Neural crest cell (in vitro differentiated cells): ENCODE data around the gene ZFP57. TPM values are rescaled to one million over a fixed set of nuclear protein-coding genes. Genes with fewer than 3 reads are reported as not detected.

Source experiments
- DNase-seq: peaks from one replicate; pipeline ENCODE4 v3.0.0; 2021; ENCODE audit warnings: low read depth, mixed read lengths, low spot score
- H3K27ac Mint-ChIP-seq: one replicate; pipeline ENCODE4 v1.8.0; 2021; ENCODE audit warnings: mild to moderate bottlenecking, mixed read lengths; ENCODE audit not compliant: unreplicated experiment
- H3K27me3 Mint-ChIP-seq: 2 replicates; pipeline ENCODE4 v1.8.0; 2021; ENCODE audit warnings: low read depth, mild to moderate bottlenecking, mixed read lengths
- H3K36me3 Mint-ChIP-seq: 2 replicates; pipeline ENCODE4 v1.8.0; 2021; ENCODE audit warnings: low read depth, mild to moderate bottlenecking, mixed read lengths
- H3K4me1 Mint-ChIP-seq: 2 replicates; pipeline ENCODE4 v1.8.0; 2021; ENCODE audit warnings: mixed read lengths
- H3K4me3 Mint-ChIP-seq: one replicate; pipeline ENCODE4 v1.8.0; 2021; ENCODE audit warnings: mild to moderate bottlenecking, mixed read lengths
- H3K9me3 Mint-ChIP-seq: 2 replicates; pipeline ENCODE4 v1.8.0; 2021; ENCODE audit warnings: mixed read lengths
- total RNA-seq: library from RNA; stranded (reverse); gene quantifications from 2 replicates; pipeline ENCODE4 v1.2.1, GENCODE V29; 2021
- TF ChIP-seq, protein P1 (sequence below): fragments of 200-600 bp; sonication (generic); conservative IDR thresholded peaks from 2 replicates; pipeline ENCODE4 v1.5.0; 2021; ENCODE audit warnings: antibody characterized with exemption, mild to moderate bottlenecking

ZFP57 gene
- total RNA-seq, 1 donor from 2014 or later, result not detected

DNA sequence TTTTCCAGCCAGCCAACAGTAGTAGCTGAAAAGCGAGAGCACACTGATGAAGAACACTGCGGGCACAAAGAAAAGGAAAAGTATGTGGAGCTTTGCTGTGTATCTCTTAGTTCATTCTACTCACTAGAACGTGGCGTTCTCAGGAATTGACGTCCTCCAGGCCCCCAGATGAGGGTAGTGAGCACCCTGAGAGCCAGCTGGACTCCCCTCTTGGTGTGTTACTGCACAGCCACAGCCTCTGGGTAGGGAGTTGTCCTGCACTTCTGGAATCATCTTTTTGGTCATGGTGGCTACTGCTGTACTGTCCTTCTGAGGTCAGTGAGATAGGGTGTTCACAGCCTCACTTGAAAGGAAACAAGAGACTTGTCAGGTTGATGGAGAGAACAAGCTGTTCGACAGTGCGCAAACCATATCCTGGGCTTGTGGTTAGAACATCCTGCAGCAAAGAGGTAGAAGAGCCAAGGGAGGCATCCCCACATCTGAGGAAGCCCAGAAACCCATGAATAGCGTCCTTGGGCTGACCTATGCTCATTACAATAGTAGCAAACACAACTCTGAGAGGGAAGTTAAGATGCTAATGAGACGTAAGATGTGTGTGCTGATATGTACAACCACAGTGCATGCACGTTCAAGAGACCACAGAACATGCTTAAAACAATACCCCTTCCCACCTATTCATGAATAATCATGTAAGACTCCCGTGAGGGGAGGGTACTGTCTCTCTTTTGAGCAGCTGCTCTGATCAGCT, 27.7 kb upstream of the ZFP57 start:
- Mint-ChIP-seq H3K27ac (no peak overlapping the region), H3K9me3 (no peaks in the 10 kb centered on the region), H3K27me3 (peaks cover 80% of the 10 kb centered on the region), H3K36me3 (no peaks in the 10 kb centered on the region), H3K4me3 (no peak overlapping the region), H3K4me1 (no peaks in the 10 kb centered on the region)
- TF ChIP-seq, protein P1, sequence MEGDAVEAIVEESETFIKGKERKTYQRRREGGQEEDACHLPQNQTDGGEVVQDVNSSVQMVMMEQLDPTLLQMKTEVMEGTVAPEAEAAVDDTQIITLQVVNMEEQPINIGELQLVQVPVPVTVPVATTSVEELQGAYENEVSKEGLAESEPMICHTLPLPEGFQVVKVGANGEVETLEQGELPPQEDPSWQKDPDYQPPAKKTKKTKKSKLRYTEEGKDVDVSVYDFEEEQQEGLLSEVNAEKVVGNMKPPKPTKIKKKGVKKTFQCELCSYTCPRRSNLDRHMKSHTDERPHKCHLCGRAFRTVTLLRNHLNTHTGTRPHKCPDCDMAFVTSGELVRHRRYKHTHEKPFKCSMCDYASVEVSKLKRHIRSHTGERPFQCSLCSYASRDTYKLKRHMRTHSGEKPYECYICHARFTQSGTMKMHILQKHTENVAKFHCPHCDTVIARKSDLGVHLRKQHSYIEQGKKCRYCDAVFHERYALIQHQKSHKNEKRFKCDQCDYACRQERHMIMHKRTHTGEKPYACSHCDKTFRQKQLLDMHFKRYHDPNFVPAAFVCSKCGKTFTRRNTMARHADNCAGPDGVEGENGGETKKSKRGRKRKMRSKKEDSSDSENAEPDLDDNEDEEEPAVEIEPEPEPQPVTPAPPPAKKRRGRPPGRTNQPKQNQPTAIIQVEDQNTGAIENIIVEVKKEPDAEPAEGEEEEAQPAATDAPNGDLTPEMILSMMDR, result no peak
- DNase-seq, result no peak

- Mint-ChIP-seq H3K27ac (no peak overlapping the region), H3K36me3 (no peaks in the 10 kb centered on the region), H3K4me3 (no peak overlapping the region), H3K4me1 (no peaks in the 10 kb centered on the region), H3K27me3 (peaks cover 83% of the 10 kb centered on the region), H3K9me3 (no peaks in the 10 kb centered on the region)
- no peak for DNase-seq
- TF ChIP-seq, protein P1, result peak; percentile 72
Observed at GRCh38 chr6:29705389-29706231, 24.7 kb upstream of the ZFP57 start.

GRCh38 chr6:29702519-29703103, 21.7 kb upstream of the ZFP57 start:
- no peaks in the 10 kb centered on the region for H3K9me3 Mint-ChIP-seq
- H3K27me3 Mint-ChIP-seq, result peaks cover 61% of the 10 kb centered on the region
- H3K36me3 Mint-ChIP-seq, result no peaks in the 10 kb centered on the region
- DNase-seq, result peak; percentile 73
- H3K27ac Mint-ChIP-seq, result no peak overlapping the region
- TF ChIP-seq, protein P1, result peak; percentile 70
- no peaks in the 10 kb centered on the region for H3K4me1 Mint-ChIP-seq
- H3K4me3 Mint-ChIP-seq, result no peak overlapping the region

DNA sequence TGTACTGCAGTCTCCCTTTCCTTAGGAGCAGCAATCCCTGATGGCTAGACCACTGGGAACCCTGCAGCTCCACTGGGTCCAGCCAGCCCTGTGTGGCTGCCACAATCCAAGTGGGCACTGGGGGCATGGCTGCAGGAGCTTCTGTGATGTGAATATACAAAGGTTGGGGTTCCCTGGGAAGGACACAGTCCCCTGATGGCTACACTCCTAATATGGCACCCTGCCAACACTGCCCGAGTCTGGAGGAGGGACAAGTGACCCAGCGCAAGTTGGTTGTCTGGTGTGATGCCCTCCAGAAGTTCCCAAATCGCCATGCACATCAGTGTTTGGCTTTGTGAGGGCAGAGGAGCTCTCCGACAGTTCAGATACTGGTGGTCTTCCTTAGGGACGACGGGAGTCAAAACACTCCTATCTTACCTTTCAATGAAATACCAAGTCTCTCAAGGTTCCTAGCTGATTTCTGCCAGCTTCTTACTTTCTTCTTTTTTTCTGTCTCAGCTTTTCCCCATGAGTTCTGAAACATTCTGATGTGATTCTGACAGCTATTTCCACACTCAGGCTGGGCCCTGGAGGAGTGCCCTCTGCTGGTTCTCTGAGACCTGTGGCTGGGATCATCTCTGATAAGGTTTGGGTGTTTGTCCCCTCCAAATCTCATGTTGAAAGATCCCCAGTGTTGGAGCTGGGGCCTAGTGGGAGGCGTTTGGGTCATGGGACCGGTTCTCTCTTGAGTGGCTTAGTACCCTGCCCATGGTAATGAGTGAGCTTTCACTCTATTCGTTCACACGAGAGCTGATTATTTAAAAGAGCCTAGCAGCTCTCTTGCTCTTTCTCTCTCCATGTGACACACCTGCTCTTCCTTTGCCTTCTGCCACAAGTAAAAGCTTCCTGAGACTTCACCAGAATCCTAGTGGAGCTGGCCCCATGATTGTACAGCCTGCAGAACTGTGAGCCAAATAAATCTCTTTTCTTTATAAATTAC, 15.5 kb upstream of the ZFP57 start:
- peaks cover 8% of the 10 kb centered on the region for H3K36me3 Mint-ChIP-seq
- no peak overlapping the region for H3K27ac Mint-ChIP-seq
- H3K27me3 Mint-ChIP-seq, result peaks cover 5% of the 10 kb centered on the region
- H3K9me3 Mint-ChIP-seq, result peaks cover 4% of the 10 kb centered on the region
- H3K4me3 Mint-ChIP-seq, result no peak overlapping the region
- TF ChIP-seq, protein P1, result peak; percentile 57
- no peak for DNase-seq
- no peaks in the 10 kb centered on the region for H3K4me1 Mint-ChIP-seq

DNA sequence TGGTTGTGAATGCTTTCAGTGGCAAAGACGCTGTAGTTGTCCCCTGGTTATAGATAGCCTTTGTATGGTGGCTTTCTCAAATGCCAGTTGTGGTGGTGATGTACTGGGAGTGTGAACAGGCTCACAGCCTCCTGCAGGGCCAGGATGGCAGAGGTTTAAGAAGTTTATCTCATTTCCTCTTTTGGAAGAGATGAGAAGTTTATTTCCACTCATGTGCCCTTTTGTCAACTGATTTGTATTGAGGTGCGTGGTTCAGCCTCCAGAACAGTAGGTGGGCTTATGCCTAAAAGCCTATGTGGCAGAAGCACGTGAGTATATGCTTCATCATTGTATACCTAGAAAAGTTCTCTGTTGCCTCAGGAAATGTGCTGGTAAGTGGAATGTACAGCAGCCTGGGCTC, 13.7 kb upstream of the ZFP57 start:
- peaks cover 8% of the 10 kb centered on the region for H3K36me3 Mint-ChIP-seq
- no peak overlapping the region for H3K4me3 Mint-ChIP-seq
- H3K9me3 Mint-ChIP-seq, result peaks cover 4% of the 10 kb centered on the region
- H3K27ac Mint-ChIP-seq, result no peak overlapping the region
- H3K27me3 Mint-ChIP-seq, result no peaks in the 10 kb centered on the region
- no peaks in the 10 kb centered on the region for H3K4me1 Mint-ChIP-seq
- TF ChIP-seq, protein P1, result no peak
- DNase-seq, result no peak
